ENCODE data around the gene LIN28B.

DNA sequence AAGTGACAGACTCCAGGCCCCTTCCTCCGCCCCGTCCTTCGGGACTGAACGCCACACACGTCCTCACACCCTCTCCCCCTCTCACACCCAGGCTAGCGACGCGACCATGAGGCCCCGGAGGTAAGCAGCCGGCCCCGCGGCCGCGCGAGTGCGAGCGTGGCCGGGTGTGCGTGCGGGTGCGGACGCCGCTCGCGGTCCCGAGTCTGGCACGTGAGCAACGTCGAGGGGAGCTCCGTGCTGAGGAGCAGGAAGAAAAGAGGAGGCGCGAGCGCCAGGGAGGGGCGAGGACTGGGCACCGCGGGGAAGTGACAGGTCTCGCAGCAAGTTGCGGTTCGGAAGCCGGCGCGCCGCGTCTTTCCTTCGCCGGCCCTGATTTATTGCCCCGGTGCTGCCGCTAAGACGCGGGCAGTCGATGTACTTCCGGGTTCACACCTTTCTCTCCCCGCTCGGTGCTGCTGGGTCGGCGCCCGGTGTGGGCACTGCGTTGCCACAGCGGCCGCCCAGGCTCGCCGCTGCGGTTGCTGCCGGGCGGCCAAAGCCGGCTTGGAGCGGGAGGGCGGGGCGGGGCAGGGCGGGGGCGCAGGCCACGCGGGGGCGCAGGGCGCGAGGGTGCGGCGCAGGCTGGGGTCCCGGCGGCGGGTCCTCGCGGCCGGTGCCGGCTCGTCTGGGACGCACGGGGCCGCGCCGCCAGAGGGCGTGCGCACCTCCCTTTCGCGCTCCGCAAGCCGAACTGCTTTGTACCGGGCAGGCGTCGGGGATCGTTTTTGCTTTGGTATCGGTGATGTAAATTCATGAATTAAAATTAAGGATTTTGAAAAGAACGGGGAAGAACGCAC, 15.8 kb upstream of the LIN28B start:
- TF ChIP-seq, protein P1, sequence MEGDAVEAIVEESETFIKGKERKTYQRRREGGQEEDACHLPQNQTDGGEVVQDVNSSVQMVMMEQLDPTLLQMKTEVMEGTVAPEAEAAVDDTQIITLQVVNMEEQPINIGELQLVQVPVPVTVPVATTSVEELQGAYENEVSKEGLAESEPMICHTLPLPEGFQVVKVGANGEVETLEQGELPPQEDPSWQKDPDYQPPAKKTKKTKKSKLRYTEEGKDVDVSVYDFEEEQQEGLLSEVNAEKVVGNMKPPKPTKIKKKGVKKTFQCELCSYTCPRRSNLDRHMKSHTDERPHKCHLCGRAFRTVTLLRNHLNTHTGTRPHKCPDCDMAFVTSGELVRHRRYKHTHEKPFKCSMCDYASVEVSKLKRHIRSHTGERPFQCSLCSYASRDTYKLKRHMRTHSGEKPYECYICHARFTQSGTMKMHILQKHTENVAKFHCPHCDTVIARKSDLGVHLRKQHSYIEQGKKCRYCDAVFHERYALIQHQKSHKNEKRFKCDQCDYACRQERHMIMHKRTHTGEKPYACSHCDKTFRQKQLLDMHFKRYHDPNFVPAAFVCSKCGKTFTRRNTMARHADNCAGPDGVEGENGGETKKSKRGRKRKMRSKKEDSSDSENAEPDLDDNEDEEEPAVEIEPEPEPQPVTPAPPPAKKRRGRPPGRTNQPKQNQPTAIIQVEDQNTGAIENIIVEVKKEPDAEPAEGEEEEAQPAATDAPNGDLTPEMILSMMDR (IDR thresholded peaks at IDR 0.05), result peak in 1 of 4 experiments; percentile 31
- no peak for TF ChIP-seq POLR2A (IDR thresholded peaks at IDR 0.05)
